Activated naive CD8-positive, alpha-beta T cell treated with anti-CD3 and anti-CD28 coated beads, Interleukin-2, amount 50 U/mL, for 24 hours (primary cell): Measurements from ENCODE around the gene TAL1.
A peak's percentile ranks its signal among the peaks of the same experiment; 100 is the strongest.
"Not testable (repeated sequence)": the region's sequence is repeated elsewhere in the genome, so short reads cannot be mapped to it uniquely, and the experiment has no call there.

Source experiments
- ATAC-seq: fragments of 150-1000 bp; cut with Tn5 transposase; one replicate; pipeline ENCODE4 v1.10.0; 2021
- DNase-seq: peaks from one replicate; pipeline ENCODE4 v3.0.0; 2021
- H3K27ac Mint-ChIP-seq: one replicate; pipeline ENCODE4 v1.8.0; 2021; ENCODE audit warnings: mild to moderate bottlenecking, mixed read lengths
- H3K27me3 Mint-ChIP-seq: one replicate; pipeline ENCODE4 v1.8.0; 2021; ENCODE audit warnings: mixed read lengths
- H3K36me3 Mint-ChIP-seq: one replicate; pipeline ENCODE4 v1.8.0; 2021; ENCODE audit warnings: low read depth, mixed read lengths
- H3K4me1 Mint-ChIP-seq: one replicate; pipeline ENCODE4 v1.8.0; 2021; ENCODE audit warnings: mixed read lengths
- H3K4me3 Mint-ChIP-seq: one replicate; pipeline ENCODE4 v1.8.0; 2021; ENCODE audit warnings: mild to moderate bottlenecking, moderate library complexity, mixed read lengths
- H3K9me3 Mint-ChIP-seq: one replicate; pipeline ENCODE4 v1.8.0; 2021; ENCODE audit warnings: mixed read lengths

Gene TAL1

DNA sequence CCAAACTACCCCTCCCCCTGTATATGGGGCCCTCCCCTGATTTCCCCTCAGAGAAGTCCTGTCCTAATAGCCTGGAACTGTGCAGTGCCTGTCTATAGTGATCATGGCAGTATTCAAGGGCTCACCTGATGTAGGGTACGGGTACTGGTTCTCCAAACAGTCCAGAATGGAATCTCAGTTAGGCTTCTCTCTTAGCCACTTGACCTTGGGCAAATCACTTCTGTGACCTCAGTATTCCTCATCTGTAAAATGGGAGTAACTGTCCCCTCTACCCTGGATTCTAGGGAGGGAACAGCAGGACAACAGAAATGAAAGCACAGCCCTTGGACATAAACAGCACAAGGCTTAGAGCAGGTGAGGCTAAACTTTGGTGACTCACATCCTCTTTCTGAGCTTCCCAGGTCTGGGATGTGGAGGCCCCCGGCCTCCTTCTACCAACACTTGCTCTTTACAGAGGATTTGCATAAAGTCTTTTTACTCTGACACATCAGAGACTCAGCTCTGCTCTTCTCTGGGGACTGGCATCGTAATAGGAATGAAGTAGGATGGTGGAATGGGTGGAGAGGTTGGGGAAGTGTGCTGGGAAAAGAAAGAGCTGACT lies 22.2 kb downstream of the TAL1 start:
- Mint-ChIP-seq H3K36me3 (no peaks in the 10 kb centered on the region), H3K27me3 (peaks cover 11% of the 10 kb centered on the region), H3K4me1 (no peaks in the 10 kb centered on the region), H3K9me3 (no peaks in the 10 kb centered on the region), H3K27ac (no peak overlapping the region), H3K4me3 (no peak overlapping the region)
- DNase-seq (no peak), ATAC-seq (no peak)

DNA sequence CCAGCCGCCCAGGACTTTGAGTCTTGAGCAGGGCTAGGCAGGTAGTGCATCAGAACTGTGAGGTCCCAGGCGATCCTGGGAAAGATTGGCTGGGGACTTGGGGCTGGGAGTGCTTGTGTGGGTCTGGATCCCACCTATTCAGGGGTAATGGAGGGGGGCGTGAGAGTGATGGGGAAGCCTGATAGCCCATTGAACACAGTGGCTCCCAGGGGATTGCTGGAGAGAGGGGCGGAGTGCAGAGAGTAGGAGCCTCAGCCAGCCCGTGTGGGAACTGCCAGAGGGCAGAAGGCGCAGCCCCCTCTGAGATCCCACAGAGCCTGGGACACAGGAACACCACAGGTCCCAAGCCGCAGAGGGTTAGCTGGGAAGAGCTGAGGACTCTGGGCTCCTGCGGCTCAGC lies 22.9 kb downstream of the TAL1 start:
- DNase-seq (no peak), ATAC-seq (no peak)
- Mint-ChIP-seq H3K9me3 (no peaks in the 10 kb centered on the region), H3K36me3 (no peaks in the 10 kb centered on the region), H3K27me3 (peaks cover 15% of the 10 kb centered on the region), H3K4me3 (no peak overlapping the region), H3K27ac (no peak overlapping the region), H3K4me1 (no peaks in the 10 kb centered on the region)

GRCh38 chr1:47208374-47208850 lies 23.6 kb downstream of the TAL1 start:
- DNase-seq: no peak
- Mint-ChIP-seq H3K4me3 (no peak overlapping the region), H3K27me3 (peaks cover 21% of the 10 kb centered on the region), H3K27ac (no peak overlapping the region), H3K9me3 (no peaks in the 10 kb centered on the region), H3K36me3 (no peaks in the 10 kb centered on the region), H3K4me1 (no peaks in the 10 kb centered on the region)
- no peak for ATAC-seq

DNA sequence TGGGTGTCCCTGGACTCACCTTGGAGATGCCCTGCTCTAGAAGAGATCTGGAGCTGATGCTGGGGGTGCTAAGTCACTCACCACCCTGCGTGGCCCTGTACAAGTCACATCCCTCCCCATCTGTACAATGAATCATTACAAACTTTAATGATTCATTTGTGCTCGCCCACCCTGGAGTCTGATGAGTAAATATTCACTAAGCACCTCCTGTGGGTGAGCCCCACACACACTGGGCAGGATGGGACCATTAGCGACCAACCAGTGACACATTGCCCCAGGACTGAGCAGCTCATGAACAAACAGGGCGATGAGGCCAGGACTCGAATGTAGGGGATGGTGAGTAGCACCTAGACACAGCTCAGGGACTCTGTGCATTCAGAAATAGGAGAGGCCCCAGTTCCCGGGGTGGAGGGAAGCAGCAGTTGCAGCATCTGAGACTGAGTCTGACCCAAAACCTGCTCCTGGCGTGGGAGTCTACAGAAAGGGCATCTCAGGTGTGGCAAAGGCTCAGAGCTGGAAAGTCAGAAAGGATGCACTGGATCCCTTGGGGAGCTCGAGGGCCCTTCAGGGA lies 24.1 kb downstream of the TAL1 start:
- H3K4me1 Mint-ChIP-seq: no peaks in the 10 kb centered on the region
- H3K27ac Mint-ChIP-seq: no peak overlapping the region
- no peaks in the 10 kb centered on the region for H3K36me3 Mint-ChIP-seq
- ATAC-seq (peak; percentile 80), DNase-seq (no peak)
- peaks cover 25% of the 10 kb centered on the region for H3K27me3 Mint-ChIP-seq
- H3K9me3 Mint-ChIP-seq: no peaks in the 10 kb centered on the region
- H3K4me3 Mint-ChIP-seq: no peak overlapping the region

DNA sequence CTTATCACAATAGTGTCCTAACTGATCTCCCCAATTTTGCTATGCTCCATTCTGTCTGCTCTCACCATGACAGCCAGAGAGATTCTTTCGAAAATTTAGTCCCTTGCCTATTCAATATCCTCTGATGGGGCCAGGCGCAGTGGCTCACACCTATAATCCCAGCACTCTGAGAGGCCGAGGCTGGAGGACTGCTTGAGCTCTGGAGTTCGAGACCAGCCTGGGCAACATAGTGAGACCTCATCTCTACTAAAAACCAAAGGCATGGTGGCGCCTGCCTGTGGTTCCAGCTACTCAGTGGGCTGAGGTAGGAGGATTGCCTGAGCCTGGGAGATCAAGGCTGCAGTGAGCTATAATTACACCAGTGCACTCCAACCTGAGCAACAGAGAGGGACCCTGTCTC lies 26.1 kb downstream of the TAL1 start:
- H3K4me3 Mint-ChIP-seq: no peak overlapping the region
- DNase-seq: no peak
- no peaks in the 10 kb centered on the region for H3K4me1 Mint-ChIP-seq
- ATAC-seq: no peak
- no peak overlapping the region for H3K27ac Mint-ChIP-seq
- H3K36me3 Mint-ChIP-seq: no peaks in the 10 kb centered on the region
- H3K9me3 Mint-ChIP-seq: no peaks in the 10 kb centered on the region
- peaks cover 26% of the 10 kb centered on the region for H3K27me3 Mint-ChIP-seq

DNA sequence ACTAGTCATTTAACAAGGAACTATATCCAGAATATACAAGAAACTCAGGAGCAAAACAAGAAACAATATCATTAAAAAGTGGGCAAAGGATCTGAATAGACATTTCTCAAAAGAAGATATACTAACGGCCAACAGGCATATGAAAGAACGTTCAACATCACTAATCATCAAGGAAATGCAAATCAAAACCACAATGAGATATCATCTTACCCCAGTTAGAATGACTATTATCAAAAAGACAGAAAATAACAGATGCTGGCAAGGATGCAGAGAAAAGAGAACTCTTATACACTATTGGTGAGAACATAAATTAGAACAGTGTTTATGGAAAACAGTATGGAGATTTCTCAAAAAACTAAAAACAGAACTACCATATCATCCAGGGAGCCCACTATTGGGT lies 28.5 kb downstream of the TAL1 start:
- ATAC-seq, H3K9me3 Mint-ChIP-seq, H3K4me1 Mint-ChIP-seq, DNase-seq, H3K36me3 Mint-ChIP-seq, H3K4me3 Mint-ChIP-seq, H3K27ac Mint-ChIP-seq: not testable (repeated sequence)
- H3K27me3 Mint-ChIP-seq: peaks cover 38% of the 10 kb centered on the region

DNA sequence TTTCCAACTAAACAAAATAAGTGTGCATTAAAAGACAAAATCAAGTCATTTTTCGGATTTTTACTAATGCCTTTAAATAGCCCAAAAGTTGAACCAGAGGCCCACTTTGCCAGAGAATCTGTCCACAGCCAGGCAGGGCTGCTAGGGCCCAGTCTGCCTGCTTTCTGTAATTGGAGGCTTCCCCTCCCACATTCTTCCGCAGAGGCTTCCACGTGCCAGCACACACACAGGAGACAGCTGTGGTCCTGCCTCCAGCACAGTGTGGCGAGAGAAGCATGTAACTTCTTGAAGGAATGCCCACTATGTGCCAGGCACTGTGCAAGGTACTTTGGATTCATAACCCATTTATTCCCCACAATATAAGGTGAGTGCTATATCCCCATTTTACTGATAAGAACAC lies 30.8 kb downstream of the TAL1 start:
- no peak overlapping the region for H3K27ac Mint-ChIP-seq
- DNase-seq (no peak), ATAC-seq (no peak)
- H3K36me3 Mint-ChIP-seq: no peaks in the 10 kb centered on the region
- H3K9me3 Mint-ChIP-seq: no peaks in the 10 kb centered on the region
- H3K4me3 Mint-ChIP-seq: no peak overlapping the region
- no peaks in the 10 kb centered on the region for H3K4me1 Mint-ChIP-seq
- peaks cover 45% of the 10 kb centered on the region for H3K27me3 Mint-ChIP-seq

GRCh38 chr1:47198214-47198613 lies 33.8 kb downstream of the TAL1 start:
- DNase-seq (no peak), ATAC-seq (no peak)
- no peaks in the 10 kb centered on the region for H3K4me1 Mint-ChIP-seq
- no peak overlapping the region for H3K27ac Mint-ChIP-seq
- H3K4me3 Mint-ChIP-seq: no peak overlapping the region
- H3K27me3 Mint-ChIP-seq: peaks cover 33% of the 10 kb centered on the region
- H3K9me3 Mint-ChIP-seq: no peaks in the 10 kb centered on the region
- no peaks in the 10 kb centered on the region for H3K36me3 Mint-ChIP-seq

GRCh38 chr1:47196622-47197021 lies 35.4 kb downstream of the TAL1 start:
- H3K27ac Mint-ChIP-seq: no peak overlapping the region
- ATAC-seq: no peak
- no peak for DNase-seq
- no peaks in the 10 kb centered on the region for H3K4me1 Mint-ChIP-seq
- H3K27me3 Mint-ChIP-seq: peaks cover 34% of the 10 kb centered on the region
- no peaks in the 10 kb centered on the region for H3K9me3 Mint-ChIP-seq
- no peak overlapping the region for H3K4me3 Mint-ChIP-seq
- H3K36me3 Mint-ChIP-seq: no peaks in the 10 kb centered on the region

- peaks cover 34% of the 10 kb centered on the region for H3K27me3 Mint-ChIP-seq
- DNase-seq, H3K27ac Mint-ChIP-seq, H3K9me3 Mint-ChIP-seq, H3K36me3 Mint-ChIP-seq, H3K4me3 Mint-ChIP-seq, ATAC-seq, H3K4me1 Mint-ChIP-seq: not testable (repeated sequence)
These were observed 36.0 kb downstream of the TAL1 start for GRCh38 chr1:47195981-47196380.

DNA sequence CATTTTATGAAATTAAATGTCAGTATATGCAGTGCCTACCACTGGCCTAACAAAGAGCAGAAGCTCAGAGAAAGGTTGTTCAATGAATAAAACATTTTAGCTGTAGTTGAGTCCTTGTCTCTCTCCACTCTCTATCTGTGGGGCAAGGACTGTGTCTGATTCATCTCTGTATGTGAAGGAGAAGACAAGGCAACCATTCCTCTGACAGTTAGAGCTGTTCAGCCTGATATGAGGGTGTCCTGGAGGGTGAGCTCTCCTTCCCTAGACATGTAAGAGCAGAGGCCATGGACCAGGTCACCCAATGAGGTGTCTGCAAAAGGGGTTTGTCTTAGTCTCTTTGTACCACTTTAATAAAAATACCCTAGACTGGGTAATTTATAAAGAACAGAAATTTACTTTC lies 37.7 kb downstream of the TAL1 start:
- DNase-seq (no peak), ATAC-seq (no peak)
- H3K36me3 Mint-ChIP-seq: no peaks in the 10 kb centered on the region
- H3K9me3 Mint-ChIP-seq: no peaks in the 10 kb centered on the region
- no peak overlapping the region for H3K27ac Mint-ChIP-seq
- peaks cover 23% of the 10 kb centered on the region for H3K27me3 Mint-ChIP-seq
- no peak overlapping the region for H3K4me3 Mint-ChIP-seq
- no peaks in the 10 kb centered on the region for H3K4me1 Mint-ChIP-seq

- not testable (repeated sequence) for H3K4me3 Mint-ChIP-seq, H3K4me1 Mint-ChIP-seq, DNase-seq, H3K36me3 Mint-ChIP-seq, H3K27ac Mint-ChIP-seq, H3K9me3 Mint-ChIP-seq, ATAC-seq
- H3K27me3 Mint-ChIP-seq: peaks cover 15% of the 10 kb centered on the region
These were observed 38.5 kb downstream of the TAL1 start for GRCh38 chr1:47193496-47193895.

- Mint-ChIP-seq H3K4me3 (no peak overlapping the region), H3K9me3 (no peaks in the 10 kb centered on the region), H3K27me3 (peaks cover 7% of the 10 kb centered on the region), H3K4me1 (no peaks in the 10 kb centered on the region), H3K36me3 (no peaks in the 10 kb centered on the region), H3K27ac (no peak overlapping the region)
- peak; percentile 71 for DNase-seq
- ATAC-seq: peak; percentile 50
These were observed 39.3 kb downstream of the TAL1 start for GRCh38 chr1:47192458-47193384.

GRCh38 chr1:47191940-47192457 lies 40.0 kb downstream of the TAL1 start:
- no peak overlapping the region for H3K27ac Mint-ChIP-seq
- H3K4me1 Mint-ChIP-seq: no peaks in the 10 kb centered on the region
- ATAC-seq (no peak), DNase-seq (no peak)
- no peaks in the 10 kb centered on the region for H3K36me3 Mint-ChIP-seq
- no peaks in the 10 kb centered on the region for H3K9me3 Mint-ChIP-seq
- no peak overlapping the region for H3K4me3 Mint-ChIP-seq
- H3K27me3 Mint-ChIP-seq: peaks cover 6% of the 10 kb centered on the region

DNA sequence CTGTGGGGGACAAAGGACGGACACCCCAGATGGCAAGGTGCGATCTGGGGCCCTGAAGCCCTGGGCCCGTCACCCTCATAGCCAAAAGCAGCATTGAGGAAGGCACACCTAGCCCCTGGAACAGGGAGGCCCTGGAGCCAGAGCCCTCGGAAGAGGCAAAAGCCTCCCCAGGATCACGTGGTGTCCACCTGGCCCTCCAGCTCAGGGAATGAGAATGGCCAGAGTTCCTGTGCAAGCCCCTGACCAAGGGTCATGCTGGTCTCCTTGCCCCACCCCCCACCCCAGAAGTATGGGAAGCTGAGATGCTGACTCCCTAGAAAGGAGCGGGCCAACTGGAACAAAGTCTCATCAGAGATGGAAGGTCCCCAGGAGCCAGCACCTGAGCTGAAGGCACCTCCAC lies 41.2 kb downstream of the TAL1 start:
- ATAC-seq (no peak), DNase-seq (no peak)

More for the DNA sequence above, 41.2 kb downstream of the TAL1 start:
- no peak overlapping the region for H3K4me3 Mint-ChIP-seq
- H3K9me3 Mint-ChIP-seq: no peaks in the 10 kb centered on the region
- no peaks in the 10 kb centered on the region for H3K36me3 Mint-ChIP-seq
- no peak overlapping the region for H3K27ac Mint-ChIP-seq
- H3K27me3 Mint-ChIP-seq: peaks cover 6% of the 10 kb centered on the region
- H3K4me1 Mint-ChIP-seq: no peaks in the 10 kb centered on the region
